Muscle layer of colon (tissue), 2 donors: ENCODE measurements around the gene MRPS14.

ENCODE experiments used
- H3K27ac ChIP-seq: one replicate; pipeline ENCODE4 v1.7.0; 2013; ENCODE audit warnings: low read depth, mild to moderate bottlenecking, low read length, moderate library complexity
- H3K27me3 ChIP-seq, 2 donors: one replicate each; pipeline ENCODE4 v1.7.0; 2013; ENCODE audit warnings: low read length in 2 of 2, mild to moderate bottlenecking in 2 of 2; ENCODE audit not compliant: insufficient read depth in 2 of 2, control insufficient read depth in 1 of 2
- H3K36me3 ChIP-seq: one replicate; pipeline ENCODE4 v1.7.0; 2013; ENCODE audit warnings: mild to moderate bottlenecking, low read length; ENCODE audit not compliant: insufficient read depth
- H3K4me1 ChIP-seq: one replicate; pipeline ENCODE4 v1.7.0; 2013; ENCODE audit warnings: mild to moderate bottlenecking, low read length; ENCODE audit not compliant: insufficient read depth
- H3K4me3 ChIP-seq, 2 donors: one replicate each; pipeline ENCODE4 v1.7.0; 2013; ENCODE audit warnings: low read length in 2 of 2, low read depth in 1 of 2, mild to moderate bottlenecking in 1 of 2, moderate library complexity in 1 of 2
- H3K9ac ChIP-seq: one replicate; pipeline ENCODE4 v1.7.0; 2013; ENCODE audit warnings: low read length
- H3K9me3 ChIP-seq: one replicate; pipeline ENCODE4 v1.7.0; 2013; ENCODE audit warnings: mild to moderate bottlenecking, low read length
- donor health status: abdominal sarcoma.
- donor health status: Adenocarcinoma of cecum.

The MRPS14 gene

DNA sequence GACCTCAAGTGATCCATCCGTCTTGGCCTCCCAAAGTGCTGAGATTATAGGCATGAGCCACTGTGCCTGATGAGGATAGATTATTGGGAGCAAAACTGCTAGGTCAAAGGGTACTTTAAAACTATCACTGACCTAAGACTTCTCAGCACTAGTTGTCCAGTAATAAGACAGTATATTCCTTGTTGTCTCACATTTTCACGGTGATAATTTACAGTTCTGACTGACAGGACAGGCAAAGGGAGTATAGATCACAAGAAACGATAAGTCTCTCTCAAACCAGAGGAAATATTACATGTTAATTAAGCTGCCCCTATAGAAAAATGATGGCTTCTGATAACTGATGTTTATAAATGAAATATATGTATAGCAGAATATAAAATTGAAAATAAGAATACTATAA lies 3.7 kb downstream of the MRPS14 start:
- peaks cover 31% of the 10 kb centered on the region for H3K36me3 ChIP-seq
- no peak overlapping the region for H3K27ac ChIP-seq
- peaks cover 4% of the 10 kb centered on the region for H3K4me1 ChIP-seq

GRCh38 chr1:175015243-175015642 lies 8.0 kb downstream of the MRPS14 start:
- H3K36me3 ChIP-seq: peaks cover 55% of the 10 kb centered on the region
- no peak overlapping the region for H3K27ac ChIP-seq
- H3K9ac ChIP-seq: no peak overlapping the region
- H3K4me1 ChIP-seq: no peaks in the 10 kb centered on the region
- H3K4me3 ChIP-seq: no peak overlapping the region
- H3K27me3 ChIP-seq: no peaks in the 10 kb centered on the region
- H3K9me3 ChIP-seq: no peaks in the 10 kb centered on the region

More for the DNA sequence above, 3.7 kb downstream of the MRPS14 start:
- Histone ChIP-seq H3K4me3 (no peak overlapping the region), H3K27me3 (no peaks in the 10 kb centered on the region), H3K9me3 (no peaks in the 10 kb centered on the region), H3K9ac (no peak overlapping the region)

GRCh38 chr1:175013445-175013844 lies 9.8 kb downstream of the MRPS14 start:
- H3K27ac ChIP-seq: no peak overlapping the region
- H3K27me3 ChIP-seq: no peaks in the 10 kb centered on the region
- no peaks in the 10 kb centered on the region for H3K9me3 ChIP-seq
- H3K4me1 ChIP-seq: no peaks in the 10 kb centered on the region
- peaks cover 69% of the 10 kb centered on the region for H3K36me3 ChIP-seq
- no peak overlapping the region for H3K4me3 ChIP-seq
- H3K9ac ChIP-seq: no peak overlapping the region

- peaks cover 58% of the 10 kb centered on the region for H3K36me3 ChIP-seq
- no peaks in the 10 kb centered on the region for H3K9me3 ChIP-seq
- no peaks in the 10 kb centered on the region for H3K27me3 ChIP-seq
- H3K9ac ChIP-seq: no peak overlapping the region
- H3K4me3 ChIP-seq: no peak overlapping the region
- H3K27ac ChIP-seq: no peak overlapping the region
- no peaks in the 10 kb centered on the region for H3K4me1 ChIP-seq
Measured at GRCh38 chr1:175009532-175009931, 13.7 kb downstream of the MRPS14 start.

GRCh38 chr1:175005085-175005783 lies 18.0 kb downstream of the MRPS14 start:
- H3K9me3 ChIP-seq: no peaks in the 10 kb centered on the region
- no peak overlapping the region for H3K27ac ChIP-seq
- no peaks in the 10 kb centered on the region for H3K27me3 ChIP-seq
- H3K4me3 ChIP-seq: no peak overlapping the region
- H3K4me1 ChIP-seq: peaks cover 9% of the 10 kb centered on the region
- H3K36me3 ChIP-seq: peaks cover 34% of the 10 kb centered on the region
- H3K9ac ChIP-seq: no peak overlapping the region

DNA sequence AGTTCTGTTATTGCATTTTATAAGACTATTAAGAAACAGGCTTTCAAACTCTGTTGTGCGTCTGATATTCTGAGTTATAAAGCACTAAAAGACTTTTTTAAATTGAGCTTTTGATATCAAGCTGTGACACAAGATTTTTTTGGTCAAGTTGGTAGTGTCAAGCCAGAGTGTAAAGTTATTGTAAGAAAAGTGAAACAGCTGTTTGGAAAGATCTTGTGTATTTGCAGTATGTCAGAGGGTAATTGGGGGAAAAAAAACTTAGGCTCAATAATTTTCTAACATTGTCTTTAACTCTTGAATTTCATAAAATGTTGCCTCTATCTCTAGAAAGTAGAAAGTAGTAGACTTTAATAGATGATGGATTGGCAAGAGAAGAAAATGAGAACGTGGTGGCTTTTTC lies 19.7 kb downstream of the MRPS14 start:
- Histone ChIP-seq H3K9ac (no peak overlapping the region), H3K27ac (no peak overlapping the region), H3K4me1 (peaks cover 14% of the 10 kb centered on the region), H3K36me3 (peaks cover 20% of the 10 kb centered on the region), H3K4me3 (no peak overlapping the region), H3K27me3 (no peaks in the 10 kb centered on the region), H3K9me3 (no peaks in the 10 kb centered on the region)

- Histone ChIP-seq H3K4me3 (no peak overlapping the region), H3K36me3 (peaks cover 15% of the 10 kb centered on the region)
Measured at GRCh38 chr1:175002910-175003517, 20.2 kb downstream of the MRPS14 start.

DNA sequence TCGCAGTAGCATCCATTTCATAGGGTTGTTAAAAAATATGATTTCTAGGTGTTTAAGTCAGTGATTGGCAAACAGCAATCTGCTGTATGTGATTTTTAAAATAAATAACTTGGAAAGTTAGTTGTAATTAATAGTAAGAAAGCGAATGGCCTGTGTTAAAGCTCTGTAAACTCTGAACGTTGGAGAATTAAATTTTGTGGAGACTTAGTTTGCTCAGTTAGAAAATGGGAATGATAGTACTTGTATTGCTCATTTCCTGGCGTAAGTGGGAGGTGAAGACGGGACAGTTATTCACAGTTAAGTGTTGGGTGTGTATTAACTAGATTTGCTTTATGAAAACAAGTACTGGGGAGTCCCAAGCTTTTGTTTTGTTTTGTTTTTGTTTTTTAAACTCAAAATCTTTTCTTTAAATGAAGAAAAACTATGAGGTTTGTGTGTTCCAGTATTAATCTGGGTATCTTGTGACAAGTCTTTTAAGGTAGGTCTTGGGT lies 22.5 kb downstream of the MRPS14 start:
- H3K27me3 ChIP-seq: no peaks in the 10 kb centered on the region
- no peaks in the 10 kb centered on the region for H3K36me3 ChIP-seq
- H3K27ac ChIP-seq: peak overlapping the region; percentile 86
- H3K4me3 ChIP-seq: peak overlapping the region; percentile 87 to 88
- H3K9me3 ChIP-seq: no peaks in the 10 kb centered on the region
- peaks cover 16% of the 10 kb centered on the region for H3K4me1 ChIP-seq
- H3K9ac ChIP-seq: peak overlapping the region; percentile 84

More at GRCh38 chr1:175002910-175003517, 20.2 kb downstream of the MRPS14 start:
- Histone ChIP-seq H3K27ac (no peak overlapping the region), H3K9me3 (no peaks in the 10 kb centered on the region), H3K27me3 (no peaks in the 10 kb centered on the region), H3K9ac (no peak overlapping the region), H3K4me1 (peaks cover 16% of the 10 kb centered on the region)

DNA sequence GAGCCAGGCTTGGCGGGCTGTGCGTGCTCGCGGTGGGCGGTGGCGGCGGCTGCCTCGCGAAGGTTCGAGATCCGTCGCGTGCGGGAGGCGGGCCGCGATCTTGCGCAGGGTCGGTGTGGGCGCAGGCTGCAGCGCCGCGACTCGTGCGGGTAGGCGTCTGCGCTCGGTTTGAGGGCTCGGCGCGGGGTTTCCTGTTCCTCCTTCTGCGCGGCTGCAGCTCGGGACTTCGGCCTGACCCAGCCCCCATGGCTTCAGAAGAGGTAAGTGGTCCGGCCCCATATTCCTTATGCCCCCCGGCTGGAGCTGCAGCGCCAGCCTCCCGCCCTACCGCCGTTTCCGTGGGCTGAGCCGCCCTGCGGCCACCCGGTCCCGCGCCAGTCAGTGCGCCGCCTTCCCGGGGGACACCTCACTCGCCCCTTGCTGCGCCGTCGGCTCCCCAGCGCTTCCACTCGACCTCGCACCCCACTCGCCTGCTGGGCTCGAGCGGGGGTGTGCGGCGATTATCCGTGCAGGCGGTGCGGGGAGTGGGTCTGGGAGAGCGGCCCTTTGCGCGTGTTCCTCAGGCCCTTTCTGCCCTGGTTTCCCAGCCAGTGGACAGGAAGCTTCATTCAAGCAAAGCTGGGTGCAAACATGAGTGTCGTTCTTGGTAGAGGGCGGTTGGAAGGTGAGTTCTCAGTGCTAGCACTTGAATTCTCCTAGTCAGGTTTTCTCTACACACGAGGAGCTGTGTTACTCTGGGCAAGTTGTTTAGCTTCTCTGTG lies 23.1 kb downstream of the MRPS14 start, which contains the start of gene CACYBP:
CACYBP (plus strand) TSS at position 12 of the 761 bp plus-strand sequence; CDS start at position 246, 234 bp downstream.
- Histone ChIP-seq H3K4me1 (peaks cover 16% of the 10 kb centered on the region), H3K9me3 (no peaks in the 10 kb centered on the region), H3K27ac (peak within 1 kb of the TSS; percentile 99), H3K4me3 (peak within 1 kb of the TSS; percentile 87 to 88), H3K9ac (peak within 1 kb of the TSS; percentile 92), H3K27me3 (no peaks in the 10 kb centered on the region), H3K36me3 (no peaks in the 10 kb centered on the region)

GRCh38 chr1:174999216-174999935 lies 23.8 kb downstream of the MRPS14 start:
- H3K4me1 ChIP-seq: peaks cover 16% of the 10 kb centered on the region
- peak overlapping the region; percentile 92 for H3K9ac ChIP-seq

More at GRCh38 chr1:174999216-174999935, 23.8 kb downstream of the MRPS14 start:
- Histone ChIP-seq H3K27me3 (no peaks in the 10 kb centered on the region), H3K27ac (peak overlapping the region; percentile 99), H3K4me3 (peak overlapping the region; percentile 87 to 88), H3K9me3 (no peaks in the 10 kb centered on the region), H3K36me3 (no peaks in the 10 kb centered on the region)
